ENCODE results near the gene OSBPL10. TPM values are rescaled to one million over a fixed set of nuclear protein-coding genes. Genes with fewer than 3 reads are reported as not detected.
"Not testable (repeated sequence)": the region's sequence is repeated elsewhere in the genome, so short reads cannot be mapped to it uniquely, and the experiment has no call there.

The OSBPL10 gene
- total RNA-seq, 1 donor from 2014 or later: 8.4 TPM

GRCh38 chr3:32017286-32017685 lies 36.2 kb upstream of the OSBPL10 start:
- no peaks in the 10 kb centered on the region for H3K9me3 ChIP-seq (ENCODE audit: low read depth)
- H3K79me2 ChIP-seq (ENCODE audit: low read depth): no peaks in the 10 kb centered on the region
- Mint-ChIP-seq H3K27me3 (ENCODE audit: insufficient read depth, low read depth) (no peaks in the 10 kb centered on the region), H3K36me3 (no peaks in the 10 kb centered on the region), H3K4me1 (no peaks in the 10 kb centered on the region), H3K27ac (no peak overlapping the region), H3K4me3 (no peak overlapping the region), H3K9me3 (peaks cover 2% of the 10 kb centered on the region)
- DNase-seq (ENCODE audit: low spot score): no peak
- no peaks in the 10 kb centered on the region for H3K27me3 ChIP-seq
- H3K4me3 ChIP-seq: no peak overlapping the region
- H3F3A ChIP-seq (ENCODE audit: low read depth): no peaks in the 10 kb centered on the region
- H3K36me3 ChIP-seq: no peaks in the 10 kb centered on the region
- H4K20me1 ChIP-seq (ENCODE audit: low read depth): no peaks in the 10 kb centered on the region
- no peak overlapping the region for H3K4me2 ChIP-seq
- H3K27ac ChIP-seq: no peak overlapping the region
- TF ChIP-seq EZH2 (IDR thresholded peaks at IDR 0.05): no peak
- no peak for TF ChIP-seq CTCF (IDR thresholded peaks at IDR 0.05)
- no peak for TF ChIP-seq EZH2phosphoT487 (IDR thresholded peaks at IDR 0.05)
- H3K9ac ChIP-seq: no peak overlapping the region
- H2AFZ ChIP-seq (replicated peaks): no peak overlapping the region
- no peaks in the 10 kb centered on the region for H3K4me1 ChIP-seq

- H4K20me1 ChIP-seq (ENCODE audit: low read depth); H3K9me3 Mint-ChIP-seq; H3F3A ChIP-seq (ENCODE audit: low read depth); H3K4me1 ChIP-seq; H3K27me3 Mint-ChIP-seq (ENCODE audit: insufficient read depth, low read depth); H3K27ac Mint-ChIP-seq; H3K9ac ChIP-seq; H3K27ac ChIP-seq; H3K4me2 ChIP-seq; H3K4me3 Mint-ChIP-seq; H3K27me3 ChIP-seq; H2AFZ ChIP-seq (replicated peaks); H3K9me3 ChIP-seq (ENCODE audit: low read depth); H3K4me1 Mint-ChIP-seq; H3K36me3 ChIP-seq; DNase-seq (ENCODE audit: low spot score); H3K79me2 ChIP-seq (ENCODE audit: low read depth); H3K36me3 Mint-ChIP-seq; H3K4me3 ChIP-seq: not testable (repeated sequence)
Observed at GRCh38 chr3:32015638-32016037, 34.6 kb upstream of the OSBPL10 start.

- not testable (repeated sequence) for H2AFZ ChIP-seq (replicated peaks); H3K27me3 Mint-ChIP-seq (ENCODE audit: insufficient read depth, low read depth); H3K27me3 ChIP-seq; DNase-seq (ENCODE audit: low spot score); H3K79me2 ChIP-seq (ENCODE audit: low read depth); H3K9ac ChIP-seq; H3K4me2 ChIP-seq; H3K9me3 ChIP-seq (ENCODE audit: low read depth); H3K4me1 ChIP-seq; H3K9me3 Mint-ChIP-seq; H4K20me1 ChIP-seq (ENCODE audit: low read depth); H3K36me3 Mint-ChIP-seq; H3K4me3 Mint-ChIP-seq; H3K27ac Mint-ChIP-seq; H3K4me1 Mint-ChIP-seq; H3F3A ChIP-seq (ENCODE audit: low read depth); H3K4me3 ChIP-seq; H3K36me3 ChIP-seq; H3K27ac ChIP-seq
Observed at GRCh38 chr3:32010699-32011098, 29.6 kb upstream of the OSBPL10 start.

- Histone ChIP-seq H4K20me1 (ENCODE audit: low read depth) (no peaks in the 10 kb centered on the region), H3K4me2 (no peak overlapping the region), H3F3A (ENCODE audit: low read depth) (no peaks in the 10 kb centered on the region), H3K9me3 (ENCODE audit: low read depth) (no peaks in the 10 kb centered on the region), H3K27me3 (no peaks in the 10 kb centered on the region), H3K4me1 (no peaks in the 10 kb centered on the region), H3K27ac (no peak overlapping the region), H3K9ac (no peak overlapping the region), H3K36me3 (no peaks in the 10 kb centered on the region), H3K4me3 (no peak overlapping the region), H2AFZ (replicated peaks) (no peak overlapping the region), H3K79me2 (ENCODE audit: low read depth) (no peaks in the 10 kb centered on the region)
- no peak for DNase-seq (ENCODE audit: low spot score)
- Mint-ChIP-seq H3K9me3 (peaks cover 5% of the 10 kb centered on the region), H3K27ac (no peak overlapping the region), H3K4me3 (no peak overlapping the region), H3K4me1 (no peaks in the 10 kb centered on the region), H3K36me3 (no peaks in the 10 kb centered on the region), H3K27me3 (ENCODE audit: insufficient read depth, low read depth) (peaks cover 2% of the 10 kb centered on the region)
- TF ChIP-seq EZH2phosphoT487 (IDR thresholded peaks at IDR 0.05) (no peak), CTCF (IDR thresholded peaks at IDR 0.05) (no peak), EZH2 (IDR thresholded peaks at IDR 0.05) (no peak)
Observed at GRCh38 chr3:32009957-32010356, 28.9 kb upstream of the OSBPL10 start.

Measured in neural progenitor cell (in vitro differentiated cells).